ENCODE data around the gene PHF12. TPM values are rescaled to one million over a fixed set of nuclear protein-coding genes. Genes with fewer than 3 reads are reported as not detected.
A peak's percentile ranks its signal among the peaks of the same experiment; 100 is the strongest.

PHF12 gene
- total and polyA plus RNA-seq, 2 experiments from 2014 or later, result 19.7 to 41.0 TPM

DNA sequence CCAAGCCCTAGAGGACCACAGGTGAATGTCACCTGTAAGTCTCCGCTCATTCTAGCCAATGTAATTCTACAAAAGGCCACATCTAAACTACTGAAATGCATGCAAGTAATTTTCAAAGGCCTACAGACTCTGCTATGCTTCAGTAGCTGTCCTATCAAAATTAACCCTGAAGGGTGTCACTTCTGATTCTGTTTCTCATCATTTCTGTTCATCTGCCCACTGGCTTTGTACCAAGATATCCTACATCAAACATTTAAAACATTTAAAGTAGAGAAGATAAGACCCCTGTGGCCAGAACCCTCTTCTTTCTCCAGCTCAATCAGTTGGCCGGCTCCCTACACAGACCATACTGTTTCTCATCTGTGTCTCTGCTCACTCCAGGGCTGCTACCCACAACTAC lies 21.5 kb downstream of the PHF12 start (continued):
- TF ChIP-seq, protein P1, sequence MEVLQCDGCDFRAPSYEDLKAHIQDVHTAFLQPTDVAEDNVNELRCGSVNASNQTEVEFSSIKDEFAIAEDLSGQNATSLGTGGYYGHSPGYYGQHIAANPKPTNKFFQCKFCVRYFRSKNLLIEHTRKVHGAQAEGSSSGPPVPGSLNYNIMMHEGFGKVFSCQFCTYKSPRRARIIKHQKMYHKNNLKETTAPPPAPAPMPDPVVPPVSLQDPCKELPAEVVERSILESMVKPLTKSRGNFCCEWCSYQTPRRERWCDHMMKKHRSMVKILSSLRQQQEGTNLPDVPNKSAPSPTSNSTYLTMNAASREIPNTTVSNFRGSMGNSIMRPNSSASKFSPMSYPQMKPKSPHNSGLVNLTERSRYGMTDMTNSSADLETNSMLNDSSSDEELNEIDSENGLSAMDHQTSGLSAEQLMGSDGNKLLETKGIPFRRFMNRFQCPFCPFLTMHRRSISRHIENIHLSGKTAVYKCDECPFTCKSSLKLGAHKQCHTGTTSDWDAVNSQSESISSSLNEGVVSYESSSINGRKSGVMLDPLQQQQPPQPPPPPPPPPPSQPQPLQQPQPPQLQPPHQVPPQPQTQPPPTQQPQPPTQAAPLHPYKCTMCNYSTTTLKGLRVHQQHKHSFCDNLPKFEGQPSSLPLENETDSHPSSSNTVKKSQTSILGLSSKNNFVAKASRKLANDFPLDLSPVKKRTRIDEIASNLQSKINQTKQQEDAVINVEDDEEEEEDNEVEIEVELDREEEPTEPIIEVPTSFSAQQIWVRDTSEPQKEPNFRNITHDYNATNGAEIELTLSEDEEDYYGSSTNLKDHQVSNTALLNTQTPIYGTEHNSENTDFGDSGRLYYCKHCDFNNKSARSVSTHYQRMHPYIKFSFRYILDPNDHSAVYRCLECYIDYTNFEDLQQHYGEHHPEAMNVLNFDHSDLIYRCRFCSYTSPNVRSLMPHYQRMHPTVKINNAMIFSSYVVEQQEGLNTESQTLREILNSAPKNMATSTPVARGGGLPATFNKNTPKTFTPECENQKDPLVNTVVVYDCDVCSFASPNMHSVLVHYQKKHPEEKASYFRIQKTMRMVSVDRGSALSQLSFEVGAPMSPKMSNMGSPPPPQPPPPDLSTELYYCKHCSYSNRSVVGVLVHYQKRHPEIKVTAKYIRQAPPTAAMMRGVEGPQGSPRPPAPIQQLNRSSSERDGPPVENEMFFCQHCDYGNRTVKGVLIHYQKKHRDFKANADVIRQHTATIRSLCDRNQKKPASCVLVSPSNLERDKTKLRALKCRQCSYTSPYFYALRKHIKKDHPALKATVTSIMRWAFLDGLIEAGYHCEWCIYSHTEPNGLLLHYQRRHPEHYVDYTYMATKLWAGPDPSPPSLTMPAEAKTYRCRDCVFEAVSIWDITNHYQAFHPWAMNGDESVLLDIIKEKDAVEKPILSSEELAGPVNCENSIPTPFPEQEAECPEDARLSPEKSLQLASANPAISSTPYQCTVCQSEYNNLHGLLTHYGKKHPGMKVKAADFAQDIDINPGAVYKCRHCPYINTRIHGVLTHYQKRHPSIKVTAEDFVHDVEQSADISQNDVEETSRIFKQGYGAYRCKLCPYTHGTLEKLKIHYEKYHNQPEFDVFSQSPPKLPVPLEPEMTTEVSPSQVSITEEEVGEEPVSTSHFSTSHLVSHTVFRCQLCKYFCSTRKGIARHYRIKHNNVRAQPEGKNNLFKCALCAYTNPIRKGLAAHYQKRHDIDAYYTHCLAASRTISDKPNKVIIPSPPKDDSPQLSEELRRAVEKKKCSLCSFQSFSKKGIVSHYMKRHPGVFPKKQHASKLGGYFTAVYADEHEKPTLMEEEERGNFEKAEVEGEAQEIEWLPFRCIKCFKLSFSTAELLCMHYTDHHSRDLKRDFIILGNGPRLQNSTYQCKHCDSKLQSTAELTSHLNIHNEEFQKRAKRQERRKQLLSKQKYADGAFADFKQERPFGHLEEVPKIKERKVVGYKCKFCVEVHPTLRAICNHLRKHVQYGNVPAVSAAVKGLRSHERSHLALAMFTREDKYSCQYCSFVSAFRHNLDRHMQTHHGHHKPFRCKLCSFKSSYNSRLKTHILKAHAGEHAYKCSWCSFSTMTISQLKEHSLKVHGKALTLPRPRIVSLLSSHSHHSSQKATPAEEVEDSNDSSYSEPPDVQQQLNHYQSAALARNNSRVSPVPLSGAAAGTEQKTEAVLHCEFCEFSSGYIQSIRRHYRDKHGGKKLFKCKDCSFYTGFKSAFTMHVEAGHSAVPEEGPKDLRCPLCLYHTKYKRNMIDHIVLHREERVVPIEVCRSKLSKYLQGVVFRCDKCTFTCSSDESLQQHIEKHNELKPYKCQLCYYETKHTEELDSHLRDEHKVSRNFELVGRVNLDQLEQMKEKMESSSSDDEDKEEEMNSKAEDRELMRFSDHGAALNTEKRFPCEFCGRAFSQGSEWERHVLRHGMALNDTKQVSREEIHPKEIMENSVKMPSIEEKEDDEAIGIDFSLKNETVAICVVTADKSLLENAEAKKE (CRISPR knock-in tag; IDR thresholded peaks at IDR 0.05), result no peak
- no peak for TF ChIP-seq ZNF114 (CRISPR knock-in tag; IDR thresholded peaks at IDR 0.05)

DNA sequence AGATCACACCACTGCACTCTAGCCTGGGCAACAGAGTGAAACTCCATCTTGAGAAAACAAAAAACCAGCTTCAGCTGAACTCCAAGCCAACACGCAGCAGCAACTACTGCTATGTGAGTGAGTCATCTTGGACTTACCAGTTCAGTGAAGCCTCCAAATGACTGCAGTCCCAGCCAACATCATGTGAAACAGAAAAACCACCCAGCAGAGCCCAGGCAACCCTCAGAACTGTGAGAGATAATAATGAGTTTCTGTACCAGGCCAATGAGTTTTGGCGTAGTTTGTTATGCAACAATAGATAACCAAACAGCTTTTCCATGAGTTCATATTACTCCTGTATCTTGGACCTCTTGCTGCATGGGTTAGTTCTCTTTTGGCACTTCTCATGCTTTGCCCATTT lies 23.3 kb downstream of the PHF12 start:
- DNase-seq (ENCODE audit: low spot score) (no peak), ATAC-seq (no peak)
- Histone ChIP-seq H3F3A (replicated peaks; ENCODE audit: low read depth) (peaks cover 11% of the 10 kb centered on the region), H3K27me3 (ENCODE audit: insufficient read depth) (no peaks in the 10 kb centered on the region), H2AFZ (no peak overlapping the region), H3K36me3 (ENCODE audit: insufficient read depth) (peaks cover 30% of the 10 kb centered on the region), H4K20me1 (replicated peaks; ENCODE audit: insufficient read depth) (peaks cover 81% of the 10 kb centered on the region), H3K4me2 (no peak overlapping the region), H3K27ac (ENCODE audit: low read depth) (no peak overlapping the region), H3K4me3 (no peak overlapping the region), H3K9me2 (ENCODE audit: insufficient read depth) (no peaks in the 10 kb centered on the region), H3K79me2 (replicated peaks; ENCODE audit: insufficient read depth) (peaks cover 97% of the 10 kb centered on the region), H3K4me1 (ENCODE audit: insufficient read depth) (no peaks in the 10 kb centered on the region)
- no peak overlapping the region for H3K27ac Mint-ChIP-seq
- H3K4me1 Mint-ChIP-seq, result no peaks in the 10 kb centered on the region
- no peaks in the 10 kb centered on the region for H3K9me3 Mint-ChIP-seq
- H3K27me3 Mint-ChIP-seq (ENCODE audit: insufficient read depth, low read depth, poor library complexity), result no peaks in the 10 kb centered on the region
- no peak overlapping the region for H3K4me3 Mint-ChIP-seq
- peak; percentile 75 for TF ChIP-seq ZNF331 (CRISPR knock-in tag; IDR thresholded peaks at IDR 0.05; ENCODE audit: low read depth)
- no peak for TF ChIP-seq STAT1 (IDR thresholded peaks at IDR 0.05; ENCODE audit: unreplicated experiment)
- no peak for TF ChIP-seq ZNF114 (CRISPR knock-in tag; IDR thresholded peaks at IDR 0.05)
- peaks cover 54% of the 10 kb centered on the region for H3K36me3 Mint-ChIP-seq (ENCODE audit: low read depth)

DNA sequence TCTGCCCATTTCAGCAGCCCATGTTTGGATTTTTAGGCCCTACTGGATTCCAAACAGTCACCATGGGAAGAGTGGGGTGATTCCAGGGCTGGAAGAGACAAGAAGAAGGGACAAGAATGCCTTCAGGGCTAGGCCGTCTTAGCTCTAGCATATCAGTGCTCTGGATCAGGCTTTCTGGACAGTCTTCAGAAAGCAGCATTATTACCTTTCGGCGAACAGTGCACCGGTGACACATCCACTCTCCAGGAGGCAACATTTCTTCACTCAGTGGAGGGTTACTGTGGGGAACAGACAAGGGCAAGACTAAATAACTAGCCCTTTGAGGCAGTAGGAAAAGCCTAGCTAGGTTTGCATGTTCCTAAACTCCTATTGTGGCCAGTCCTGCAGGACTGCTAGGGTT lies 24.5 kb downstream of the PHF12 start:
- TF ChIP-seq CTCF (conservative IDR thresholded peaks at IDR 0.05; ENCODE audit: low read depth in 2 of 2) (no peak), STAT1 (IDR thresholded peaks at IDR 0.05; ENCODE audit: unreplicated experiment) (no peak)
- peaks cover 65% of the 10 kb centered on the region for H3K36me3 Mint-ChIP-seq (ENCODE audit: low read depth)
- DNase-seq (ENCODE audit: low spot score) (no peak), ATAC-seq (no peak)
- no peaks in the 10 kb centered on the region for H3K27me3 Mint-ChIP-seq (ENCODE audit: insufficient read depth, low read depth, poor library complexity)
- no peaks in the 10 kb centered on the region for H3K4me1 ChIP-seq (ENCODE audit: insufficient read depth)
- no peak overlapping the region for H3K4me3 ChIP-seq
- H3K4me1 Mint-ChIP-seq, result no peaks in the 10 kb centered on the region
- H3K27ac Mint-ChIP-seq, result no peak overlapping the region
- H2AFZ ChIP-seq, result no peak overlapping the region
- no peaks in the 10 kb centered on the region for H3K9me3 Mint-ChIP-seq
- peaks cover 78% of the 10 kb centered on the region for H4K20me1 ChIP-seq (replicated peaks; ENCODE audit: insufficient read depth)
- H3K36me3 ChIP-seq (ENCODE audit: insufficient read depth), result peaks cover 42% of the 10 kb centered on the region
- no peak overlapping the region for H3K4me2 ChIP-seq
- no peak overlapping the region for H3K4me3 Mint-ChIP-seq
- no peaks in the 10 kb centered on the region for H3K9me2 ChIP-seq (ENCODE audit: insufficient read depth)
- H3K27ac ChIP-seq (ENCODE audit: low read depth), result no peak overlapping the region
- H3F3A ChIP-seq (replicated peaks; ENCODE audit: low read depth), result peaks cover 20% of the 10 kb centered on the region
- H3K27me3 ChIP-seq (ENCODE audit: insufficient read depth), result no peaks in the 10 kb centered on the region
- peaks cover 91% of the 10 kb centered on the region for H3K79me2 ChIP-seq (replicated peaks; ENCODE audit: insufficient read depth)

All from GM23338 (cell line).